H9 (cell line): ENCODE measurements around the gene SMO. TPM values are rescaled to one million over a fixed set of nuclear protein-coding genes. Genes with fewer than 3 reads are reported as not detected.
A peak's percentile ranks its signal among the peaks of the same experiment; 100 is the strongest.

Experiments used
- DNase-seq: peaks from one replicate; pipeline ENCODE4 v3.0.0-alpha.2; 2017
- H2AFZ ChIP-seq: one replicate; pipeline ENCODE4 v1.6.1; 2013; ENCODE audit warnings: mild to moderate bottlenecking, low read length, control low read depth, moderate library complexity
- H2AK5ac ChIP-seq: 2 replicates; pipeline ENCODE4 v1.6.1; 2013; ENCODE audit warnings: low read length, control low read depth, mixed read lengths; ENCODE audit not compliant: insufficient read length
- H2BK120ac ChIP-seq: one replicate; pipeline ENCODE4 v1.6.1; 2013; ENCODE audit warnings: low read depth, mild to moderate bottlenecking, low read length, control low read depth, inconsistent platforms; ENCODE audit not compliant: poor library complexity, severe bottlenecking
- H2BK12ac ChIP-seq: 2 replicates; pipeline ENCODE4 v1.6.1; 2013; ENCODE audit warnings: low read length, control low read depth, mixed read lengths, low read depth; ENCODE audit not compliant: insufficient read length
- H2BK15ac ChIP-seq: 2 replicates; pipeline ENCODE4 v1.6.1; 2013; ENCODE audit warnings: low read depth, low read length, control low read depth
- H2BK20ac ChIP-seq: one replicate; pipeline ENCODE4 v1.6.1; 2013; ENCODE audit warnings: low read depth, mild to moderate bottlenecking, low read length, control low read depth, inconsistent platforms; ENCODE audit not compliant: poor library complexity, severe bottlenecking
- H2BK5ac ChIP-seq: 2 replicates; pipeline ENCODE4 v1.6.1; 2013; ENCODE audit warnings: low read length, control low read depth, mixed read lengths; ENCODE audit not compliant: insufficient read length
- H3K14ac ChIP-seq: 2 replicates; pipeline ENCODE4 v1.6.1; 2013; ENCODE audit warnings: low read length, control low read depth; ENCODE audit not compliant: insufficient read depth
- H3K18ac ChIP-seq: 2 replicates; pipeline ENCODE4 v1.6.1; 2013; ENCODE audit warnings: low read depth, mild to moderate bottlenecking, mixed read lengths, low read length, control low read depth; ENCODE audit not compliant: insufficient read length
- H3K23ac ChIP-seq: 2 replicates; pipeline ENCODE4 v1.6.1; 2013; ENCODE audit warnings: low read length, control low read depth, mixed read lengths, low read depth; ENCODE audit not compliant: insufficient read length
- H3K23me2 ChIP-seq: 2 replicates; pipeline ENCODE4 v1.6.1; 2013; ENCODE audit warnings: low read depth, mild to moderate bottlenecking, mixed read lengths, low read length, control low read depth; ENCODE audit not compliant: insufficient read length, poor library complexity, severe bottlenecking
- H3K27ac ChIP-seq: 2 replicates; pipeline ENCODE4 v1.5.1; 2013; ENCODE audit warnings: low read length, control low read depth, mixed read lengths, low read depth; ENCODE audit not compliant: insufficient read length
- H3K27me3 ChIP-seq: 2 replicates; pipeline ENCODE4 v1.6.1; 2013; ENCODE audit warnings: low read length, control low read depth, inconsistent platforms; ENCODE audit not compliant: insufficient read depth
- H3K4ac ChIP-seq: 2 replicates; pipeline ENCODE4 v1.6.1; 2013; ENCODE audit warnings: low read depth, mild to moderate bottlenecking, control low read depth, inconsistent platforms, low read length, moderate library complexity
- H3K4me1 ChIP-seq: 2 replicates; pipeline ENCODE4 v1.6.1; 2013; ENCODE audit warnings: low read length, control low read depth, inconsistent platforms; ENCODE audit not compliant: insufficient read depth
- H3K4me2 ChIP-seq: 2 replicates; pipeline ENCODE4 v1.6.1; 2013; ENCODE audit warnings: low read length, control low read depth, mixed read lengths; ENCODE audit not compliant: insufficient read length, insufficient read depth
- H3K56ac ChIP-seq: 2 replicates; pipeline ENCODE4 v1.6.1; 2013; ENCODE audit warnings: low read depth, mild to moderate bottlenecking, mixed read lengths, low read length, control low read depth; ENCODE audit not compliant: insufficient read length
- H3K79me1 ChIP-seq: 2 replicates; pipeline ENCODE4 v1.6.1; 2013; ENCODE audit warnings: low read depth, mild to moderate bottlenecking, moderate library complexity, low read length, control low read depth, inconsistent platforms; ENCODE audit not compliant: insufficient read depth, poor library complexity, severe bottlenecking
- H3K79me2 ChIP-seq: 2 replicates; pipeline ENCODE4 v1.6.1; 2013; ENCODE audit warnings: low read length, control low read depth, inconsistent platforms; ENCODE audit not compliant: insufficient read depth
- H3K9ac ChIP-seq: 2 replicates; pipeline ENCODE4 v1.6.1; 2013; ENCODE audit warnings: low read length, control low read depth, mixed read lengths; ENCODE audit not compliant: insufficient read length; ENCODE audit errors: extremely low read depth
- H3K9me3 ChIP-seq: one replicate; pipeline ENCODE4 v1.6.1; 2013; ENCODE audit warnings: low read depth, low read length, inconsistent platforms; ENCODE audit not compliant: control insufficient read depth
- H3T11ph ChIP-seq: one replicate; pipeline ENCODE4 v1.6.1; 2013; ENCODE audit warnings: mild to moderate bottlenecking, low read length, control low read depth, inconsistent platforms
- H4K20me1 ChIP-seq: one replicate; pipeline ENCODE4 v1.6.1; 2013; ENCODE audit not compliant: control insufficient read depth, insufficient read length, insufficient read depth
- H4K5ac ChIP-seq: 2 replicates; pipeline ENCODE4 v1.6.1; 2013; ENCODE audit warnings: low read depth, mild to moderate bottlenecking, mixed read lengths, low read length, control low read depth; ENCODE audit not compliant: insufficient read length
- H4K8ac ChIP-seq: replicated peaks from 2 replicates; pipeline ENCODE4 v1.6.1; 2013; ENCODE audit warnings: low read length, control low read depth, mixed read lengths, low read depth; ENCODE audit not compliant: insufficient read length
- H4K91ac ChIP-seq: 2 replicates; pipeline ENCODE4 v1.6.1; 2013; ENCODE audit warnings: low read depth, mild to moderate bottlenecking, moderate library complexity, mixed read lengths, low read length, control low read depth; ENCODE audit not compliant: insufficient read length
- H3K27ac Mint-ChIP-seq, 3 experiments: 2 replicates in 2 of 3; 3 replicates in 1 of 3; pipeline ENCODE4 v1.8.0; 2020 to 2021; ENCODE audit warnings: mixed read lengths in 3 of 3, mild to moderate bottlenecking in 1 of 3, moderate library complexity in 1 of 3
- H3K27me3 Mint-ChIP-seq: 2 replicates; pipeline ENCODE4 v1.8.0; 2021; ENCODE audit warnings: low read depth, mild to moderate bottlenecking, moderate library complexity, mixed read lengths
- H3K36me3 Mint-ChIP-seq, 3 experiments: 2 replicates in 2 of 3; 3 replicates in 1 of 3; pipeline ENCODE4 v1.8.0; 2020 to 2021; ENCODE audit warnings: low read depth in 3 of 3, mixed read lengths in 3 of 3; ENCODE audit not compliant: insufficient read depth in 1 of 3
- H3K4me1 Mint-ChIP-seq, 2 experiments: 2 replicates each; pipeline ENCODE4 v1.8.0; 2020; ENCODE audit warnings: mixed read lengths in 2 of 2
- H3K4me3 Mint-ChIP-seq, 2 experiments: 2 replicates in 1 of 2; 3 replicates in 1 of 2; pipeline ENCODE4 v1.8.0; 2020 to 2021; ENCODE audit warnings: mild to moderate bottlenecking in 2 of 2, mixed read lengths in 2 of 2, moderate library complexity in 1 of 2
- H3K9me3 Mint-ChIP-seq, 2 experiments: 2 replicates in 1 of 2; 3 replicates in 1 of 2; pipeline ENCODE4 v1.8.0; 2020; ENCODE audit warnings: mild to moderate bottlenecking in 2 of 2, mixed read lengths in 2 of 2, moderate library complexity in 1 of 2
- CTCF ChIP-seq: fragments of 200-600 bp; sonication (generic); conservative IDR thresholded peaks from 3 replicates; pipeline ENCODE4 v1.8.0; 2021; ENCODE audit warnings: antibody characterized with exemption, mild to moderate bottlenecking
- WGBS: extraction: QIAGEN DNeasy Blood & Tissue Kit; methylation state at CpG from one replicate; pipeline ENCODE4 v1.1.7; 2013; ENCODE audit warnings: missing lambda C conversion rate, low lambda C conversion rate, mixed read lengths; ENCODE audit not compliant: insufficient read length; ENCODE audit errors: extremely low coverage; 5-methylcytosine and 5-hydroxymethylcytosine counted together
- total RNA-seq: library from RNA; stranded (reverse); gene quantifications from 2 replicates; pipeline ENCODE4 v1.2.1, GENCODE V29; 2021

The SMO gene
- total RNA-seq, 1 experiment from 2014 or later: 66.8 TPM

- Histone ChIP-seq H2BK5ac (no peak overlapping the region), H3K23ac (no peak overlapping the region), H2BK120ac (peak overlapping the region; percentile 23), H3T11ph (no peak overlapping the region), H3K18ac (no peak overlapping the region), H2BK20ac (no peak overlapping the region), H3K56ac (no peak overlapping the region), H3K79me2 (peaks cover 10% of the 10 kb centered on the region), H3K14ac (no peak overlapping the region), H3K79me1 (no peaks in the 10 kb centered on the region), H4K8ac (no peak overlapping the region), H3K4ac (no peak overlapping the region), H2BK12ac (no peak overlapping the region), H2AK5ac (no peak overlapping the region), H3K4me1 (no peaks in the 10 kb centered on the region), H3K23me2 (no peaks in the 10 kb centered on the region), H4K20me1 (no peaks in the 10 kb centered on the region), H3K27me3 (no peaks in the 10 kb centered on the region), H3K27ac (no peak overlapping the region), H4K5ac (no peak overlapping the region), H4K91ac (no peak overlapping the region), H3K9me3 (no peaks in the 10 kb centered on the region), H2AFZ (no peak overlapping the region), H3K9ac (no peak overlapping the region), H2BK15ac (no peak overlapping the region), H3K4me2 (no peak overlapping the region)
- no peak overlapping the region for H3K27ac Mint-ChIP-seq
- H3K4me3 Mint-ChIP-seq: no peak overlapping the region
- TF ChIP-seq CTCF: no peak
- no peaks in the 10 kb centered on the region for H3K9me3 Mint-ChIP-seq
- WGBS: no CpG with 5 or more reads among the region's 5 CpGs
- H3K4me1 Mint-ChIP-seq: peaks cover 10 to 16% of the 10 kb centered on the region in 2 experiments; a peak in 3 of 4 replicates
- no peaks in the 10 kb centered on the region for H3K27me3 Mint-ChIP-seq
- no peak for DNase-seq
- H3K36me3 Mint-ChIP-seq: no peaks in the 10 kb centered on the region; a peak in 1 of 7 replicates
Measured at GRCh38 chr7:129231666-129232065, 43.2 kb downstream of the SMO start.
